Stimulated activated naive CD4-positive, alpha-beta T cell treated with Interleukin-2 at 50 U/mL for 16 hours (primary cell): Measurements from ENCODE around the gene SLC24A5.
A peak's percentile ranks its signal among the peaks of the same experiment; 100 is the strongest.

Experiments
- DNase-seq: peaks from one replicate; lab custom pipeline; 2025; lab: John Stamatoyannopoulos, UW

SLC24A5 gene

DNA sequence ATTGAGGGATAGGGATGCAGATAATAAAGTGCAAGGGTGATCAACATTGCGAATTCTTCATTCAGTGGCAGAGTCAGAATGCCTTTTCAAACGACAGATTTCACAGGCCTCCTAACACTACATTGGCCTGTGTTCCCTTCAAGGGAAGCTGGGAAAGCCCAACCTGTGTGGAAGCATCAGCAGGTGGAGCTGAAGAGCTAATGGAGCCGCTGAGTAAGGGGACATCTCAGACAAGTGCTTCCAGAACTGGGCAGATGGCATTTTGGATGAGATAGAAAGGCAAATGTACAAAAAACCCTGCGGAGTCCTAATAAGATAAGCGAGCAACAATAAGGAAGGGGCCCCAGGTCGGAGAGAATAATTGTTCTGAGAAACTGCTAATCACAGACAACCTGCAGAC, 8.5 kb upstream of the SLC24A5 start:
- no peak for DNase-seq

DNA sequence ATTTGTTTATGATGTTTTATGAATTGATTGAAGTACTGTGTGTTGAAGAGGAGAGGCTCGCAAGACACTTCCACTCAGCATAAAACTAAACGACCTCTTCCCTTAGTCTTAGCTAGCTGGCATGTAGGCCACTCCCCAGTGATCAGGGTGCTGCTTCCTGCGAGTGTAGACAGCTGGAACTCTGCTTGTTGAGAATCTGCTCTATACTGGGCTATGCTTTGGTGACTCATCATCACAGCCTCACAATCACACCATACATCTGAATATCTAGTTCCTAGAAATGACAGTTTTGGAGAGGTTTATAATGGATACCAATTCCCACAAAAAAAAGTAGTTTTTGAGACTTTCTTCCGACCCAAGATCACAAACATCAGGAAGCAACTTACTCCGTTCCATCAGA, 1.5 kb upstream of the SLC24A5 start:
- DNase-seq = no peak

DNA sequence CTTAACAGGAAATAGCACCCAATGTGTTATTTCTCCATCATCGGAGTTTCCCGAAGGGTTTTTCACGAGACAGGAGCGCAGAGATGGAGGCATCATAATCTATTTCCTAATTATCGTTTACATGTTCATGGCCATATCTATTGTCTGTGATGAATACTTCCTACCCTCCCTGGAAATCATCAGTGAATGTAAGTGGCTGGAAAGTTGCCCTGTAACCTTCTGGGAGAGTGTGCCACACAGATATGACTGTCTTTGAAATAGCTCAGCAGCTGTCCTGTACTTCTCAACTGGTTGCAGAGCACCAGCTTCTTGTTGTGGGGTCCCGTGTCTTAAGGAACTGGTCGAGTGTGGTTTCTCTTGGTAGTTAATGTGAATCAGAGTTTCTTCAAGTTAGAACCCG, 1.1 kb downstream of the SLC24A5 start:
- no peak for DNase-seq

DNA sequence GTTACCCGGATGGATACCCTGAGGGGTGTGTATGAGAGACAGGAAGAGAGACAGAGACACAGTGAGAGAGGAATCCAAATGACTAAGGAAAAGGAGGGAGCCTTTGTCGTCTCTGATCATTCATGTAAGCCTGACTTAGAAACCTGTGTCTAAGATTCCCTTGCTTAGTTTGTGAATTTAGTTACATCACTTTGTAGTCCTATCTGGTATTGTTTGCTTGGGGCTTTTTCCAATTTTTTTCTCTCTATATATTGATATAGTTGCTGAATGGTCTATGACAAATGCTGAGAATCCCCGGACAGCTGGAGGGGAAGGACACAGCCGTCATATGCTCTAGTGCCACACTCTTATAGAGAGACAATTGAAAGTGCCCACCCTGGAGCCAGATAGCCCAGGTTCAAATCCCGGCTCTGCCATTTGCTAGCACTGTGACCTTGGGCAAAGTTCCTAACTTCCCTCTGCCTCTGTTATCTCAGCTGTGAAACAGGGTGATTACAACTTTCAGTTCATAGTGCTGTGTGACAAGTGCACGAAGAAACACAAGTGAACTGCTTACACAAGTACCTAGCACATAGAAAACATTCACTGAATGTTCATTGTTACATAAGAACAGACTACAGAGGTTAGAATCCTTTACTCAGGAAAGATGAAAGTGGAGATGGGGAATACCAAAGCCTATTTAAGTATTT, 6.0 kb downstream of the SLC24A5 start:
- DNase-seq = no peak

DNA sequence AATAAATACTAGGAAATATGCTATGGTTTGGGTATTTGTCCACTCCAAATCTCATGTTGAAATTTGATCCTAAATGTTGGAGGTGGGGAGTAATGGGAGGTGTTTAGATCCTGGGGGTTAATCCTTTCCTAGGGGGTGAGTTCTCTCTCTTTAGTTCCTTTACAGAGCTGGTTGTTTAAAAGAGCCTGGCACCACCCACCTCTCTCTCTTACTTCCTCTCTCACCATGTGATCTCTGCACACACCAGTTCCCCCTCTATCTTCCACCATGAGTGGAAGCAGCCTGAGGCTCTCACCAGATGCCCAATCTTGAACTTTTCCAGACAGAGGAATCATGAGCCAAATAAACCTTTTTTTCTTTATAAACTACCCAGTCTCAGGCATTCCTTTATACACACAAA, 10.5 kb downstream of the SLC24A5 start:
- no peak for DNase-seq

DNA sequence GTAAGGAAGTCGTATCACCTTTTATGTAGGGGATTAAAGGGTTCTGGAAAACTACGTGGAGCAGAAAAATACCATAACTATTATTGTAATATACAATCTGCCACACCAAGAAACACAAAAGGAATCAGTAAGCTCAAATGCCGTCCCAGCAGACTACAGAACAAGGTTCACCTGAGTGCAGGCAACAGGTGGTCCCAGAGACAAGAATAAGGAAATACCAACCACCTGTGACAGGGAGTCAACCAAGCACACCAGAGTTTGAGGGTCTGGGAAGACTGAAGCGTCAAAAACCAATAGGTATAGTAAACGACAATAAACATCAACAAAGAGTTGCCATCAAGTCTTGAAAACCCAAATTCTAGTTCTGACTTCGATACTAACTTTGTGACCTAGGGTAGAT, 12.1 kb downstream of the SLC24A5 start:
- DNase-seq = no peak

DNA sequence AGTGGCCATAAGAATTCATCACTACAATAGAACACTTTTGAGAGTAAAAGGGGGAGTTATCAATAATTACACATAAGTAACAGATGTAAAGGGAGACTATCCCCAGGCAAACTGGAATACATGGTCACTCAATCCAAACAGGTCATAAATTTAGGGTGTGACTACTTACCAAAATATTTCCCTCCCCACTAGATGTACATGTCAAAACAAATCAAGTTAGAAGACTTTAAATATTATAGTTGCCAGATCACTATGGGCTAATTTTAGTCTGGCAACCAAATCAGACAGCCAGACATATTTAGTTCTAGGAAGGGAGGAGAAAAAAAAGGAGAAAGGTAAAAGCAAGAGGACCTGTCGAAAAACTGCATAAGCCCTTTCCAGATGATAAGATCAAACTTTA, 23.1 kb downstream of the SLC24A5 start:
- DNase-seq = no peak

DNA sequence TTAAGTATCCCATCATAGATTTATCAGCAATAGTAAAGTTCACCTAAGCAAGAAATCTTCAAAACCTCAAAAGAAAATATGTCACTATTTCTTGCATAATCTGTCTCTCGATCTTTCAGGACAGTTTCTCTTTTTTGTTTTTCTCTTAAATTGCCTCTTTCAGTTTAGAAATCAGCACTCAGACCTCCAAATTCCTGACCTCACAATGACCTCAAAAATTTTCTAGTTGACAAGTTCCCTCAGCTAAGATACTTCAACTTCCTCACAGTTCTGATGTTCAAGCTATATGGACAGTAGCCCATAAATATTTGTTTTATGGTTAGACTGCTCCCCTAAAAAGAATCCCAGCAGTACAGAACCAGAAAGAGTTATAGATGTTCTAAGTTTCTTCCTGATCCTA, 24.1 kb downstream of the SLC24A5 start:
- DNase-seq = no peak

DNA sequence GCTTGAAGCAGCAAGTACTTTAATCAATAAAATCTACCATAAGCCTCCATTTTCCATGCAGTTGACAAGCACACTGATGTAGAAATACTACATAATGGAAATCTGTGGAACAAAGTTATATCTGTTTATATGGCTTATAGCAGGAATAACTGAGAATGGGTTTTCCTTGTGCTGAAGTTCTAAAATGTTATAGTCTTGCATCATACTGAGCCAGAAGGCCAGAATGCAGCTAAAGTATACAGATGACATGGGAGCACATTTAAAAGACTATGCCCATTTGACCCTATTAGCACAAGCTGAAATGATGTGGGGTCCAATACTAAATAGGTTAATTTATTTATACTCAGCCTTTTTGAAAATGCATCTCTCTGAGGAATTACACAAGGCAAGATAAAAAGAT, 25.1 kb downstream of the SLC24A5 start:
- DNase-seq = no peak

DNA sequence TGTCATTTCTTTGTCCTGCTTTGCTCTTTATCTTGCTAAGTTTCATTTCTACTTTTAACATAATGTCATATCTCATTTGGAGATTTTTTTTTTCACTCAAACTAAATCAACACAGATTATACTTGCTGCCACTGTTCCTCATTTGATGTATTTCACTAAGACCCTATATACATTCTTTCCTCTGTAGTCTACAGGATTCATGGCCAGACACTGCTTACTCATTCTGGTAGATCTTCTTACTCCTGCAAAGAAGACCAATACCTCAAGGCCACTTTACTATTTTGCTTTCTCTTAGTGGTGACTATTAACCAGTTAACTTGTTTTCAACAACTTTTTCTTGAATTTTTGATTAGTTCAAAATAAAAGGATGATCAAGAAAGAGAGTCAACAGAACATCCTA, 26.6 kb downstream of the SLC24A5 start:
- no peak for DNase-seq

DNA sequence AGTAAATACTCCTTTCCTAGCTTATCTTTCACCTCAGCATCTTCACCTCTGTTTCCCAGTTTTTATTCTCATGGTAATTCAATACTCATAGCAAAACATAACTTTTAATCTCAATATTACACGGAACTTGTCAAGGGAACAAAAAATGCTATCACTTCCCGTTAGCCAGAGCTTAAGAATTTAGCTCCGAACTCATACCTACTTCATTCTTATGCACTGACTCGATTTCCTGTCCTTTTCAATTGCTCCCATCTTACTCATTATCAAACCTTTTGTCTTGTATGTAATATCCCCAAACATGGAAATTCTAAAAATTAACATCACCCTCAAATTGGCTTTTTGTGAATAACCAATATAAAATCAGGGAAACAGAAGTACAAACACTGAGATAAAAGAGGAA, 29.1 kb downstream of the SLC24A5 start:
- no peak for DNase-seq

DNA sequence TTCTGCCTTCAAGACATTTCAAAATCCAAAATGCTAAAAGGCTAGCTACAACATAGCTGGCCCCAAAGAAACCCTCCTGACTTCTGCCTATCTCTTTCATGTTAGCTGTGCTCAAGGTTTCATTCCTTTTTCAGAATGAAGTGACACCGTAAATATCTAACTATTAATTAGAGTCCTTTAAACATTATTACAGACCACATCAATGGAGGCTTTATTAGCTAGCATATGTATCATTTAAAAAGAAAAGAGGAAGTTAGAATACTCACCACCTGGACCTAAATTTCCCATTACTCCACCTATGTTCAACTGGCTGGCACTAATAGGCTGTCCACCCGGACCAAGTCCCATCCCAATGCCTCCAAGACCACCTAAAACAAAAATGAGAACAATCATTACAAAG, 32.7 kb downstream of the SLC24A5 start:
- DNase-seq = no peak

DNA sequence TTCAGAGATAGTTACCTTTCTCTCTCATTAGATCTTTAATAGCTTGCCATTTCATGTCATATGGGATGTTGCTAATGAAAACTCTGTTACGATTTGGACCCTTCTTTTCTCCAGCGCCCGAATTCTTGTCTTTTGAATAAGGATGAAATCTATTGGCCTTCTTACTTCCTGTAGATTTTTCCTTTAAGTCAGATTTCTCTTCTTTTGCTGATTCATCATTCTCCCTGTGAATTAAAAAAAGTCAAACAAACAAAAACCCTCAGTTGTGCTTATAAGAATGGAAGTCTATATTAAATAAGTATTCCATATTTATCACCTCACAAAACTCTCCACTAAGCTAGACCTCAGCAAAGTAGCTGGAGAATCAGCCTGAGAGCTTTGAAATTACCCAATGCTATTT, 47.8 kb downstream of the SLC24A5 start:
- no peak for DNase-seq

DNA sequence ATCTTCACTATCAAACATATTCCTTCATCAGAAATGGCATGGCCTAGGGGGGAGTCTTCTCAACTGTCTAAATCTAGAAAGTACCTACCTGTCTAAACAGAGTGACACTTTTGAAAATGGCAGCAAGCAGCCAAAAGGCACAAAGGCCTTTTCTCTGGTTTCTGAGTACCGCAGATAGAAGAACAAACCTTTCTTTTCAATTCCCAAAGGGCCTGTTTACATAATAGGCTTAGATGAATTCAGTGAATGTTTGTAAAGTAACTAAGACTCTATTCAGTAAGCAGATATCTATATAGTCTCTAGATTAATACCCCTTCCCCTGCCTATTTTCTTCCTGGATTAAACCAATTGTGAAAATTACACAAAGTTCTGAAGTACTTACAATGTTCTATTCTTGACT, 50.2 kb downstream of the SLC24A5 start:
- no peak for DNase-seq

DNA sequence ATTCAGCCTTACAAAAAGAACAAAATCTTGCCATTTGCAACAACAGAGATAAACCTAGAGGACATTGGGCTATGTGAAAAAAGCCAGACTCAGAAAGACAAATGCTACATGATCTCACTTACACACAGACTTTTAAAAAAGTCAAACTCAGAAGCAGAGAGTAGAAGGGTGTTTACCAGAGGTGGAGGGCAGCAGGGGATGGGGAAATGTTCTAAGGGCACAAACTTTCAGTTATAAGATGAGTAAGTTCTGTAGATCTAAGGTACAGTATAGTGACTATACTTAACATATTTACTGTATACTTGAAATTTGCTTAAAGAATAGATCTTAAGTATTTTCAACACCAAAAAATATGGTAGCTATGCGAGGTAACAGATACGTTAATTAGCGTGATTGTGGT, 54.3 kb downstream of the SLC24A5 start:
- no peak for DNase-seq

DNA sequence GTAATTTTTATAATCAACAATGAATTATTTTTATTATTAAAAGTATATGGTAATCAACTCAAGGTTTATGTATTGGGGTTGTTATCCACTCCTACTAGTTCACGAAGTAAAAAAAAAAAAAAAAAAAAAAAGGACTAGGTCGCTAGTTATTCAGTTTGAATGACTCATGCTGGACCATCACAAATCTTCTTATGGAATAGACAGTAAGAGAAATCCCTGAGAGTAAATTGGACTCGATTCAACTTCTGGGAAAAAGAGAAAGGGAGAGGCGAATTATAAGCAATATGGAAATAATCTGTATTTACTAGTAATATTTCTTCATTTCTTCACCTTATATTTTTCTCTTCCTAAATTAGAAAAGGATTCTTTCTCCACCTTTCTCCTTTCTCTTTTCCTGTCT, 55.3 kb downstream of the SLC24A5 start:
- DNase-seq = no peak

DNA sequence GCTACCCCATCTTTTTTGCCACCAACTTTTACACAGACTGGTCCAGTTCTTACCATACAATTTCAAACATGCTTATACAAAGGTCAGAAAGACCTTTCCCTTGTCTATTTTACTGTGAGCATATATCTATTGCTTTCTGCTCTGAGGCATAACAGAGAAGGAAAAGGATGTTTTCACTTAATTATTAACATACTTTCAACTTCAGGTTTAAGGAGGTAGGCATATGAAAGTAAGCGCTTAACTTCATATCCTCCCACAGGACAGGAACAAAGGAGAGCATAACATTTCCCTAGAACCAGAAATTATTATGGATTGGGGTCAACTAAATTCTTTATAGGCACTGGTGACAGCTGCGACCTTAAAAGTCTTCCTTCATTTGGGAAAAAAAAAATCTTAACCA, 56.2 kb downstream of the SLC24A5 start:
- no peak for DNase-seq

DNA sequence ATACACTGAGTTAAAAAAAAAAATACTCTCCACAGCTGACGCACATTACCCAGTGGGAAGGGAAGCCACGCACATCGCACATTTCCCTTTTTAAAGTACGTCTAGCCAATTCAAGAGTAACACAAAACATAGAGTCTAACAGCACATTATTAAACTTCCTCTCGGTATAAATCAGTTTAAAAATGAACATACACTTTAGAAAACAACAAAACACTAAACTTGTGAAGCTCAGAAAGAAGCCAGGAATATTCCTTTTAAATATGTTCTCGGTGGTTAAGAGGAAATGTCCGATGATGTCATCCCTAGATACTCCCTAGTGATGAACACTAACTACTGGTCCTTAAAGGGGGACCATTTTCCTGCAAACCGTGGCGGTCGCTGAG, 56.6 kb downstream of the SLC24A5 start:
- no peak for DNase-seq

DNA sequence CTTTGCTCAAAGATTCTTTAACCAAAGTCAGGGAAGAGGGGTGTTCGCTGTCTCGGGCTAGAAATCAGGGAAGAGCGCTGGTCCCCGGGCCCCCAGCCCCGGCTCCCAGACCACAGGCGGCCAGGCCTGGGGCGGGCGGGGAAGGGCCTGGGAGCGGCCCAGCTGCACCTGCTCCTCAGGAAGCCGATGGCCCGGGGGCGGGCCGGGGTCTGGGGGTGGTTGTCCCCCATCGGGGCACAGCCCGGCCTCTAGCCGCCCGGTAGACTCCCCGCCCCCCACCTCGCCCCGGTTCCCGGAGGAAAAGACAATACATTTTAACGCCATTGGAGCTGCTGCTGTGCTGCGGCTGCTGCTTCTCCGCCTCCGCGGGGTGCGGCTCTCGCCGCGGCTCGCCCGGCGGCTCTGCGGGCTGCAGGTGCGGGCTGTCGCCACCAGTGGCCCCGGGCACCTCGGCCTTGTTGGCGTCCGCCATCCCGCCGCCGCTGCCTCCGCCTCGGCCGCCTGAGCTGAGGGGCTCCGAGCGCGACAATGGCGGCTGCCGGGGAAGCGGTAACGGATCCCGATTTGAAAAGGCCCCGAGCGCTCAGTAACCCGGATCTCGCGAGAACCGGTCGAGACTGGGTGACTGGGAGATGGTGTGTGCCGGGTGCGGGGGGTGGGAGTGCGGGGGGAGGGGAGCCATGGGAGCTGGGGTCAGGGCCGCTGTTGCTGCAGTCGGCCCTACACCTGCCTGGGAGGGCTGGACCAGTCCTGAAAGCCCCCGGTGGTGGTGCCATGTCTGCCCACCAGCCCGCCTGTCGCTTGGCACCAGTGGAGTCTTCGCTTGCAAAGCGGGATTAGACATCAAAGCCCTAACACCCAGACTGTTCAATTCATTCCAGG, 57.2 kb downstream of the SLC24A5 start, which contains the start of gene MYEF2:
TSS of gene MYEF2 (minus strand) at position 530 of the 882 bp plus-strand sequence. CDS start at position 472, 58 bp downstream.
- peak; percentile 45 for DNase-seq

DNA sequence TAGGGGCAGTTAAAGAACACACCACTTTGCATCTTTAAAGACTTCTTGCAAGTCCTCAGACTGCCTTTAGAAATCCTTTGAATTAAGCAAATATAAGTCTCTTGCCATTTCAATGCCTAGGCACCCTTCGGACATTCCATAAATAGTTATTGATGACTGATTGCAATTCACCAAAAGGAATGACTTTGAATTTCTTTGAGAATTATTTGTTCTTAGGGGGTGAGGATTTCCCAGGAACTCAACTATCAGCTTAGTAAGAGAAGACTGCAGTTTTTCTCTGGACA, 57.8 kb downstream of the SLC24A5 start:
- no peak for DNase-seq

DNA sequence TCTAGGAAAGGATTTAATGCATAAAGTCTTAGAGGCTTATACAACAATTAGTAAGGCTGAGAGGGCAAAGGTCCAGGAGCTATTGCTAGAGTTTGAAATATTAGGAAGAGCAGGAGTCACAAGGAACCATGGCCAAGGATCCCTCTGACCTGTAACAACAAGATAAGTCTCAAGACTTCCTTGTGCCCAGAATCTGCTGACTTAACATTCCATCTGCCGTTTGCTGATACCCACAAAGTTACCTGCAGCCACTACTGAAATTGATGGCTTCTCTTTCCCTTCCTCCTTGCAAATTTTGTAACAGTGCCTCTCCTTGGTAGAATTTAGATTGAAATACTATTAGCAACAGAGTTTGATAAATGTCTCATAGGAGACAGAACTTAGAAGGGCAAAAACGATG, 62.0 kb downstream of the SLC24A5 start:
- DNase-seq = no peak

DNA sequence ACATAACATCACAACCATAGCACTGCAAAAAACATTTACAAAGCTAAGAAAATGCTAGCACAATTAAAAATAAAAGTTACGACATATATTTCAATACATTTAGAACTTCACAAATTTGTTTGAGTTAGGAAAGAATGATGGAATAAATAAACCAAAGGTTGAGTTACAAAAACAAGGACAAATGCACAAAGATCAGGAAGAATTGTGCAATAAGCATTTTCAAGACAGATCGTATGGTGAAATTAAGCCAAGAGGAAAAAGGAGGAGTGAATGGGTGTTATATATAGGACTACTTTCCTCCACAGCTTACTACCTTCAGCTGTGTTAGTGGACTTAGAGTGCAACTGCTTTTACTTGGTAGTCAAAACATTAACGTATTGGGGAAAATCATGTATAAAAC, 64.7 kb downstream of the SLC24A5 start:
- no peak for DNase-seq

DNA sequence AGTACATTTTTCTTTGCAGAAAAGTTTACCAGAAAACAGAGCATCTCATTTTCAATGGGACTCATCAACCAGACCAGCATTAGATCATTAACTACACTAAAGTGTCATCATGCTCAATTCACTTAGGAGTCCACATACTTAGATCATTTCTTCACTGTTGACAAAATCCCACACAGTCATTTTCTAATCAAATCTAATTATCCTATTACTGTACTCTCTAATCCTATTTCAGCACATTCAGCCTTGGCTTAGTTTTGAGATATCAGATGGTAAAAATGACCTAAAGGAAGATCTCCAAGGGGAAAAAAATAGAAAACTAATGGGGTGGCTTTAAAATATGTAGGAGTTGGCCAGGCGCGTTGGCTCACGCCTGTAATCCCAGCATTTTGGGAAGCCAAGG, 65.5 kb downstream of the SLC24A5 start:
- no peak for DNase-seq
